AG10803 (cell line): Measurements from ENCODE around the gene FAM174B.

ENCODE experiments used
- DNase-seq: peaks from one replicate; pipeline ENCODE4 v3.0.0; 2010; ENCODE audit warnings: low read depth
- H3K4me3 ChIP-seq: 2 replicates; pipeline ENCODE4 v1.5.1; 2011; ENCODE audit warnings: mild to moderate bottlenecking, low read length, control low read depth
- TF ChIP-seq, protein P1 (sequence below): conservative IDR thresholded peaks from 2 replicates; pipeline ENCODE4 v1.5.1; 2011; ENCODE audit warnings: mild to moderate bottlenecking, low read length, control low read depth, inconsistent platforms

Gene FAM174B

DNA sequence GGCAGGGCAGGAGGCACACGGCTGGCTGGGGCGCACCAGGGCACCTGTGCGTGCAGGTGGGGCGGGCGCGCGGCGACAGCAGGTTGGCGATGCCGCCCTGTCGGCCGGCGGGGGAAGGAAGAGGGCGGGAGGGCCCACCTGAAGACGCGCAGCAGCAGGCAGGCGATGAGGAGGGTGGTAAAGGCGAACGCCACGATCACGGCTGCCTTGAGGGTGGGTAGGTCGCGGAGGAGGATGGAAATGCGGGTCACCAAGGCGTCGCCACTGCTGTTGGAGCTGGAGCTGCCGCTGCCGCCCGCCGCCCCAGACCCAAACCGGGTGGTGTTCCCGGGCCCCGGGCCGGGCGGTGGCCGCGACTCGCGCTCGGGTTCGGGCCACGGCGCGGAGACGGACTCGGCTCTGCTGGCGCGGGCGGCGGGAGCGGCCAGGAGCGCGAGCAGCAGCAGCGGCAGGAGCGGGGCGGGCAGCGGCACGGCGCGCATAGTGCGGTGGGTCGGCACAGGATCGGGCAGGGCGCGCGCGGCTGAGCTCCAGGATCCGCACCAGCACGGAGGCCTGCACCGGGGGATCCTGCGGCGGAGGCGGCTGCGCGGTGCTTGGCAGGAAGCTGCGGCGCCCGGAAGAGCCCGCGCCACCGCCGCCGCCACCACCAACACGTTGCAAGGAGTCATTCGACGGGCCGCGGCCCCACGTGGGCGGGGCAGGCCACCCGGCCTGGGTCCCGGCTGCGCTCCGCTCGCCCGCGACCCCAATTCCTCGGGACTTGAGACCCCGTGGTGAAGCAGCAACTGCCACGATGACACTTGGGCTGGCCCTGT is at the start of gene FAM174B:
FAM174B (minus strand) TSS at position 598 of the 818 bp plus-strand sequence.
- peak within 1 kb of the TSS; percentile 55 for H3K4me3 ChIP-seq
- DNase-seq, result peak; percentile 35
- TF ChIP-seq, protein P1, sequence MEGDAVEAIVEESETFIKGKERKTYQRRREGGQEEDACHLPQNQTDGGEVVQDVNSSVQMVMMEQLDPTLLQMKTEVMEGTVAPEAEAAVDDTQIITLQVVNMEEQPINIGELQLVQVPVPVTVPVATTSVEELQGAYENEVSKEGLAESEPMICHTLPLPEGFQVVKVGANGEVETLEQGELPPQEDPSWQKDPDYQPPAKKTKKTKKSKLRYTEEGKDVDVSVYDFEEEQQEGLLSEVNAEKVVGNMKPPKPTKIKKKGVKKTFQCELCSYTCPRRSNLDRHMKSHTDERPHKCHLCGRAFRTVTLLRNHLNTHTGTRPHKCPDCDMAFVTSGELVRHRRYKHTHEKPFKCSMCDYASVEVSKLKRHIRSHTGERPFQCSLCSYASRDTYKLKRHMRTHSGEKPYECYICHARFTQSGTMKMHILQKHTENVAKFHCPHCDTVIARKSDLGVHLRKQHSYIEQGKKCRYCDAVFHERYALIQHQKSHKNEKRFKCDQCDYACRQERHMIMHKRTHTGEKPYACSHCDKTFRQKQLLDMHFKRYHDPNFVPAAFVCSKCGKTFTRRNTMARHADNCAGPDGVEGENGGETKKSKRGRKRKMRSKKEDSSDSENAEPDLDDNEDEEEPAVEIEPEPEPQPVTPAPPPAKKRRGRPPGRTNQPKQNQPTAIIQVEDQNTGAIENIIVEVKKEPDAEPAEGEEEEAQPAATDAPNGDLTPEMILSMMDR, result no peak

GRCh38 chr15:92696096-92696495 is 40.5 kb upstream of the FAM174B start:
- H3K4me3 ChIP-seq, result no peak overlapping the region
- DNase-seq, result no peak
- TF ChIP-seq, protein P1, result no peak

DNA sequence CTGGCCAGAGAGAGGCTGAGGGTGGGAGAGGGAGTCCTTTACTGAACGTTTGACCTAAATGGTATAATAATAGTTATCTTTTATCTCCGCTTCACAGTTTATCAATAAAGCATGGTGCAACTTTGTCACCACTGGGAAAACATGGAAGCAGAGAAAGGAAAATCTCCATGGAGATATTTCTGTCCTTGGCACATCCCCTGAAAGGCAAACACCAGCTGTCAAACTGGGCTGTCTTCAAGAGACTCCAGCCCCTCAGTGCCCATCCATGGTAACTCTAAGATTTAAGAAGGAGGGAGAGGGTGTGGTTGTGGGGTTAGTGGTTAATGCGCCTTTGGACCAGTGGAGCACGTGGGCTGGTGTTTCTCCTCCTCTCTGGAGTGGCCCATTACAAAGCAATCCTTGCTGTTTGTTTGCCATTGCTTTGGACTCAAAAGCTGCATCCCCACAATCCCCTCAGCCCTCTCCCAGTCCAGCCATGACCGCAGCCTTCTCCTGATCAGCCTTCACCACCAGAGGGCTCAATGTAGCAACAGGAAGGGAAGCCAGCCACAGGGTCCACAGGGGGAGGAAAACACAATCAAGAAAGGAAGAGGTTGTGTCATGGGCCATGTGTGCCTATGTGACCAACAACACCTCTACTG is 38.2 kb upstream of the FAM174B start:
- TF ChIP-seq, protein P1, result peak; percentile 40
- peak; percentile 9 for DNase-seq
- no peak overlapping the region for H3K4me3 ChIP-seq

GRCh38 chr15:92690395-92690794 is 34.8 kb upstream of the FAM174B start:
- TF ChIP-seq, protein P1, result no peak

DNA sequence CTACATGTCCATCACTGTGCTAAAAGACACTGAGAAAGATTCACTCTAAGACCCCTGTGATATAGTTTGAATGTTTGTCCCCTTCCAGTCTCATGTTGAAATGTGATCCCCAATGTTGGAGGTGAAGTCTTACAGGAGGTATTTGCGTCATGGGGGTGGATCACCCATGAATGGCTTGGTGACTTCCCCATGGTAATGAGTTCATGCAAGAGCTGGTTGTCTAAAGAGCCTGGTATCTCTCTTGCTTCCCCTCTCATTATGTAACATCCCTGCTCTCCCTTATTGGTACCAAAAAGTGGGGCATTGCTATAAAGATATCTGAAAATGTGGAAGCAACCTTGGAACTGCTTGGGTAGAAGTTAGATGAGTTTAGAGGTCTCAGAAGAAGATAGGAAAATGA is 32.2 kb upstream of the FAM174B start:
- DNase-seq, result no peak

More at GRCh38 chr15:92690395-92690794, 34.8 kb upstream of the FAM174B start:
- H3K4me3 ChIP-seq, result no peak overlapping the region
- DNase-seq, result no peak

DNA sequence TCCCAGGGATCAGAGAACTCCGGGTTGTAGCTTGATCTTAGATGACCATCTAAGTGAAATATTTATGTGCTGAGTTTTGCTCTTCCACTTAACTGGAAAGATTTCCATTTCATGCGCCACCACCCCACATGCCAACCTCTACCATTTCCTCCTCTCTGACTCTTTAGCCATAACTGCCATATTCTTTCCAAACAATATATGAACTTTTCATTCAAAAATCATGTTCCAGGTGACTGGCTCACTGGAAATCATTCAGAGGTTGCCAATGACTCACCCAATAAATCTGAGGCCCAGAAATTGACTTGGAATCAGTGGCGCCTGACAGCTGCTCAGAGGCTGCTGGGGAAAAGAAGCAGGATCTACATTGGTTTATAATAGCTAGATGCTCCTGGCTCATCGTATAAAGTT is 31.6 kb upstream of the FAM174B start:
- DNase-seq, result no peak
- TF ChIP-seq, protein P1, result no peak
- no peak overlapping the region for H3K4me3 ChIP-seq

More for the DNA sequence above, 32.2 kb upstream of the FAM174B start:
- TF ChIP-seq, protein P1, result no peak
- no peak overlapping the region for H3K4me3 ChIP-seq

DNA sequence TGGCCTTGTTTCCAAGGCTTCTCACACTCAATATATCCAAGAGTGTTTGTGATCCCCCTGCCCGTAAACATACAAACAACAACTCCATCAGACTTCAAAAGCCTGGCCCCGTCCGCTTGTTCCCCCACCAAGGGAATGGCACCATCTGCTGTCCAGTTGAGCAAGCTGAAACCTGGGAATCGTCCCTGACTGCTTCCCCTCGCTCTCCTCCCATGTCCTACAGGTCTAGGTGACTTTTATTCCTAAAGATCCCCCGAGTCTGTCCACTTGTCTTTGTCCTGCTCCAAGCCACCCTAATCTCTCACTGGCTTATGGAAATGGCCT is 27.9 kb upstream of the FAM174B start:
- DNase-seq, result peak; percentile 22
- no peak overlapping the region for H3K4me3 ChIP-seq
- TF ChIP-seq, protein P1, result peak; percentile 32; the same call in 1 of the 2 replicates
